K562 (cell line): ENCODE measurements around the gene MAST4. TPM values are rescaled to one million over a fixed set of nuclear protein-coding genes. Genes with fewer than 3 reads are reported as not detected.

Source experiments
- ATAC-seq: fragments of 200-7000 bp; cut with Tn5 transposase; 3 replicates; pipeline ENCODE4 v1.9.1; 2020; ENCODE audit warnings: moderate library complexity
- BruUV-seq: library from RNA; stranded (reverse); fragments of 400-500 nt; replicated peaks from 2 replicates; lab custom pipeline; 2021; lab: Mats Ljungman, UMichigan
- CTCF ChIA-PET: fragments of 300-600 bp; formaldehyde crosslinking; extraction: SDS; loops from one replicate; lab custom pipeline; 2021; ENCODE audit warnings: low intra/inter-chr PET ratio; lab: Yijun Ruan, JAX
- POLR2A ChIA-PET: fragments of 300-600, 350-650 bp; sonication (Branson Sonifier 250); formaldehyde crosslinking; extraction: SDS; loops from one replicate; lab custom pipeline; 2021; ENCODE audit warnings: antibody characterized with exemption, inconsistent platforms; lab: Yijun Ruan, JAX
- DNase-seq, 4 experiments: peaks; one replicate each; pipeline versions ENCODE4 v3.0.0 to v3.0.0-alpha.2; 2011 to 2018; ENCODE audit warnings: low spot score in 3 of 4, mixed read lengths in 3 of 4; ENCODE audit errors: extremely low read depth in 1 of 4
- FAIRE-seq: peaks from 2 replicates; lab custom pipeline; 2011; peaks lifted over from hg19 to GRCh38; lab: Jason Lieb, UNC
- H2AFZ ChIP-seq: 2 replicates; pipeline ENCODE4 v1.6.0; 2011; ENCODE audit warnings: low read depth, low read length, control low read depth, inconsistent platforms
- H3K27ac ChIP-seq: fragments of 200-600 bp; 3 replicates; pipeline ENCODE4 v1.8.0; 2011; ENCODE audit warnings: low read depth, mild to moderate bottlenecking, control low read depth, inconsistent platforms, low read length, moderate library complexity, mixed read lengths; ENCODE audit errors: extremely low read depth
- H3K27me3 ChIP-seq, 2 experiments: fragments of 300-600 bp in 1 of 2; 2 replicates in 1 of 2; 3 replicates in 1 of 2; pipeline versions ENCODE4 v1.6.0 to v1.8.0; 2011; ENCODE audit warnings: inconsistent platforms in 2 of 2, low read length in 2 of 2, mild to moderate bottlenecking in 1 of 2, mixed read lengths in 1 of 2, moderate library complexity in 1 of 2; ENCODE audit not compliant: control insufficient read depth in 2 of 2, insufficient read depth in 2 of 2
- H3K36me3 ChIP-seq: fragments of 300-600 bp; 3 replicates; pipeline ENCODE4 v1.8.0; 2011; ENCODE audit warnings: mild to moderate bottlenecking, low read length, inconsistent platforms; ENCODE audit not compliant: control insufficient read depth, insufficient read depth
- H3K4me1 ChIP-seq, 2 experiments: fragments of 200-600 bp in 1 of 2; replicated peaks in 1 of 2; 2 replicates in 1 of 2; 3 replicates in 1 of 2; pipeline versions ENCODE4 v1.5.1 to v1.8.0; 2011; ENCODE audit warnings: inconsistent platforms in 2 of 2, low read length in 2 of 2, mild to moderate bottlenecking in 1 of 2, mixed read lengths in 1 of 2, moderate library complexity in 1 of 2; ENCODE audit not compliant: control insufficient read depth in 2 of 2, insufficient read depth in 2 of 2
- H3K4me2 ChIP-seq: 2 replicates; pipeline ENCODE4 v1.6.1; 2011; ENCODE audit warnings: low read length, control low read depth, inconsistent platforms, mixed read lengths; ENCODE audit not compliant: insufficient read depth
- H3K4me3 ChIP-seq: fragments of 200-600 bp; sonication (generic), shearing (Covaris generic); 2 replicates; pipeline ENCODE4 v1.5.1; 2016; ENCODE audit warnings: control low read depth, inconsistent platforms
- H3K79me2 ChIP-seq: fragments of 200-600 bp; 3 replicates; pipeline ENCODE4 v1.8.0; 2011; ENCODE audit warnings: low read length, inconsistent platforms; ENCODE audit not compliant: control insufficient read depth, insufficient read depth
- H3K9ac ChIP-seq, 2 experiments: 2 replicates each; pipeline versions ENCODE4 v1.6.0 to v1.6.1; 2011; ENCODE audit warnings: low read depth in 2 of 2, low read length in 2 of 2, control low read depth in 1 of 2, inconsistent platforms in 1 of 2, mild to moderate bottlenecking in 1 of 2, mixed read lengths in 1 of 2; ENCODE audit not compliant: insufficient read depth in 1 of 2
- H3K9me1 ChIP-seq: one replicate; pipeline ENCODE4 v1.6.0; 2011; ENCODE audit warnings: inconsistent platforms, mild to moderate bottlenecking, low read length, moderate library complexity; ENCODE audit not compliant: control insufficient read depth, insufficient read depth
- H3K9me3 ChIP-seq: replicated peaks from 2 replicates; pipeline ENCODE4 v1.5.1; 2011; ENCODE audit warnings: low read depth, low read length, inconsistent platforms; ENCODE audit not compliant: control insufficient read depth, insufficient read depth
- H4K20me1 ChIP-seq: replicated peaks from 2 replicates; pipeline ENCODE4 v1.6.1; 2011; ENCODE audit warnings: low read length, inconsistent platforms, mixed read lengths; ENCODE audit not compliant: control insufficient read depth, insufficient read depth
- FOXA1 ChIP-seq: fragments of 450-650 bp; IDR thresholded peaks from 2 replicates; pipeline ENCODE4 v1.6.1; 2016; ENCODE audit warnings: mild to moderate bottlenecking, borderline replicate concordance
- MCM2 ChIP-seq: fragments of 450-650 bp; IDR thresholded peaks from 2 replicates; pipeline ENCODE4 v1.6.1; 2017; ENCODE audit warnings: low read depth, mild to moderate bottlenecking
- MNT ChIP-seq, 2 experiments: fragments of 450-650 bp; conservative IDR thresholded peaks; 2 replicates each; pipeline ENCODE4 v1.6.1; 2017; ENCODE audit warnings: mild to moderate bottlenecking in 2 of 2, moderate library complexity in 2 of 2
- PHF20 ChIP-seq: fragments of 450-650 bp; IDR thresholded peaks from 2 replicates; pipeline ENCODE4 v1.6.1; 2018; ENCODE audit not compliant: partially characterized antibody
- TEAD2 ChIP-seq: fragments of 450-650 bp; IDR thresholded peaks from 2 replicates; pipeline ENCODE4 v1.6.1; 2016; ENCODE audit warnings: missing genetic modification characterization, control low read depth, missing compliant biosample characterization
- USF1 ChIP-seq: sonication (generic); formaldehyde crosslinking; IDR thresholded peaks from 2 replicates; pipeline ENCODE4 v1.9.0; 2022; ENCODE audit warnings: mild to moderate bottlenecking, missing genetic modification reagents
- XRCC4 ChIP-seq: IDR thresholded peaks from one replicate; pipeline ENCODE4 v1.6.1; 2011; ENCODE audit not compliant: insufficient read depth, insufficient read length; ENCODE audit errors: extremely low read depth
- ZC3H4 ChIP-seq: sonication (generic); formaldehyde crosslinking; IDR thresholded peaks from 2 replicates; pipeline ENCODE4 v1.9.0; 2021; ENCODE audit warnings: missing genetic modification reagents, borderline replicate concordance
- ZNF583 ChIP-seq: fragments of 250-450 bp; sonication (Bioruptor Pico); IDR thresholded peaks from 2 replicates; pipeline ENCODE4 v1.4.0; 2020
- ZNF778 ChIP-seq: fragments of 450-650 bp; formaldehyde crosslinking; IDR thresholded peaks from 2 replicates; pipeline ENCODE4 v1.4.0; 2020; ENCODE audit warnings: mild to moderate bottlenecking, moderate library complexity
- WGBS: fragments of 100-300 bp; shearing (Covaris generic); methylation state at CpG from one replicate; pipeline ENCODE4 v1.1.6; 2016; ENCODE audit warnings: low coverage, mixed read lengths; ENCODE audit not compliant: insufficient coverage; ENCODE audit errors: missing lambda C conversion rate; 5-methylcytosine and 5-hydroxymethylcytosine counted together
- in situ Hi-C: fragments of 300-500 bp; cut with MboI; formaldehyde crosslinking; loops from 4 replicates; pipeline ENCODE4 v1.15.0; 2018; ENCODE audit warnings: inconsistent platforms, mixed read lengths
- intact Hi-C: fragments of 100-400 bp; cut with micrococcal nuclease; formaldehyde crosslinking; loops from 2 replicates; pipeline ENCODE4 v1.14.2; 2022
- polyA plus RNA-seq, 8 experiments: library from polyadenylated mRNA; depleted of rRNA in 4 of 8; stranded (reverse) in 5 of 8; unstranded in 3 of 8; fragments of >200 nt; fragmentation: Nextera tagmentation in 2 of 8; fragmentation: Illumina TruSeq in 1 of 8; extraction: Ambion mirVana in 2 of 8; extraction: Trizol in 1 of 8; gene quantifications; 2 replicates each; pipeline versions ENCODE4 v1.2.1 to v1.2.3, GENCODE V29; 2011 to 2014; ENCODE audit warnings: inconsistent platforms in 1 of 8, missing spikeins in 1 of 8
- total RNA-seq, 7 experiments: library from RNA; depleted of rRNA in 6 of 7; stranded (reverse); fragments of >200 nt in 6 of 7; fragmentation: Illumina TruSeq in 2 of 7; extraction: Trizol in 2 of 7; gene quantifications; 2 replicates each; pipeline versions ENCODE4 v1.2.1 to v1.2.3, GENCODE V29; 2011 to 2021; ENCODE audit warnings: low replicate concordance in 1 of 7

MAST4 gene
- total and polyA plus RNA-seq, 9 of the 15 experiments (the other 6 are each of a cell fraction or from before 2014, with no cell fraction given) = 0.88 to 10.1 (median 5.2) TPM

- ChIA-PET CTCF (no interaction called here), POLR2A (no interaction called here)
- FAIRE-seq (no peak), ATAC-seq (no peak), DNase-seq (no peak)
- no peak overlapping the region for H3K4me2 ChIP-seq
- H4K20me1 ChIP-seq = no peaks in the 10 kb centered on the region
- H3K36me3 ChIP-seq = no peaks in the 10 kb centered on the region
- H3K4me3 ChIP-seq = no peak overlapping the region
- 0% methylated on average over 3 of the region's 3 CpGs for WGBS
- H3K27me3 ChIP-seq = no peaks in the 10 kb centered on the region
- no peaks in the 10 kb centered on the region for H3K79me2 ChIP-seq
- H2AFZ ChIP-seq = no peak overlapping the region
- no peak overlapping the region for H3K9ac ChIP-seq
- no peaks in the 10 kb centered on the region for H3K4me1 ChIP-seq
- in situ Hi-C loops = no loop called here
- BruUV-seq = no TSS peak
- no peak overlapping the region for H3K27ac ChIP-seq
- H3K9me1 ChIP-seq = no peaks in the 10 kb centered on the region
- intact Hi-C loops = no loop called here
- H3K9me3 ChIP-seq = no peaks in the 10 kb centered on the region
- TF ChIP-seq ZC3H4 (CRISPR knock-in tag) (no peak), XRCC4 (no peak), FOXA1 (no peak), MNT (conservative IDR thresholded peaks at IDR 0.05) (no peak), MCM2 (no peak), ZNF778 (CRISPR knock-in tag) (no peak), USF1 (CRISPR knock-in tag) (no peak), TEAD2 (tag) (no peak), ZNF583 (no peak), PHF20 (no peak)
These were observed 32.4 kb downstream of the MAST4 start for GRCh38 chr5:66628561-66628960.
